Caco-2 (cell line): ENCODE results near the gene CNKSR2. TPM values are rescaled to one million over a fixed set of nuclear protein-coding genes. Genes with fewer than 3 reads are reported as not detected.

Experiments used
- BruUV-seq: library from RNA; stranded (reverse); fragments of 400-500 nt; replicated peaks from 2 replicates; lab custom pipeline; 2021; lab: Mats Ljungman, UMichigan
- CTCF ChIA-PET: fragments of 300-600 bp; sonication (Branson Sonifier 250); formaldehyde crosslinking; loops from one replicate; lab custom pipeline; 2022; ENCODE audit warnings: antibody characterized with exemption; lab: Charles Lee
- POLR2A ChIA-PET: fragments of 300-600 bp; sonication (Branson Sonifier 250); formaldehyde crosslinking; loops from one replicate; lab custom pipeline; 2022; ENCODE audit warnings: antibody characterized with exemption; lab: Charles Lee
- DNase-seq, 2 experiments: peaks; one replicate each; pipeline versions ENCODE4 v3.0.0 to v3.0.0-alpha.2; 2020 to 2022
- H3K27me3 ChIP-seq: replicated peaks from 2 replicates; pipeline ENCODE4 v1.6.0; 2011; ENCODE audit warnings: low read length; ENCODE audit not compliant: control insufficient read depth, insufficient read depth
- H3K36me3 ChIP-seq: 2 replicates; pipeline ENCODE4 v1.5.1; 2011; ENCODE audit warnings: low read length; ENCODE audit not compliant: control insufficient read depth, insufficient read depth
- H3K4me1 ChIP-seq: fragments of 250-450 bp; sonication (Bioruptor Pico); 2 replicates; pipeline ENCODE4 v1.5.1; 2020; ENCODE audit warnings: mild to moderate bottlenecking
- H3K4me3 ChIP-seq: 2 replicates; pipeline ENCODE4 v1.5.1; 2011; ENCODE audit warnings: low read depth, mild to moderate bottlenecking, control low read depth, low read length
- H3K9me3 ChIP-seq: fragments of 250-450 bp; sonication (Bioruptor Pico); 2 replicates; pipeline ENCODE4 v1.5.1; 2020; ENCODE audit warnings: mild to moderate bottlenecking, moderate library complexity
- H3K27ac Mint-ChIP-seq: one replicate; pipeline ENCODE4 v1.8.0; 2022; ENCODE audit warnings: mixed read lengths; ENCODE audit not compliant: unreplicated experiment
- H3K27me3 Mint-ChIP-seq: one replicate; pipeline ENCODE4 v1.8.0; 2022; ENCODE audit warnings: mixed read lengths; ENCODE audit not compliant: insufficient read depth, unreplicated experiment
- H3K36me3 Mint-ChIP-seq: one replicate; pipeline ENCODE4 v1.8.0; 2022; ENCODE audit warnings: mild to moderate bottlenecking, mixed read lengths; ENCODE audit not compliant: insufficient read depth, unreplicated experiment
- H3K4me1 Mint-ChIP-seq: one replicate; pipeline ENCODE4 v1.8.0; 2022; ENCODE audit warnings: low read depth, mixed read lengths; ENCODE audit not compliant: unreplicated experiment
- H3K4me3 Mint-ChIP-seq: one replicate; pipeline ENCODE4 v1.8.0; 2022; ENCODE audit warnings: mild to moderate bottlenecking, moderate library complexity, mixed read lengths; ENCODE audit not compliant: unreplicated experiment
- H3K9me3 Mint-ChIP-seq: one replicate; pipeline ENCODE4 v1.8.0; 2022; ENCODE audit warnings: mixed read lengths; ENCODE audit not compliant: unreplicated experiment
- intact Hi-C: fragments of 100-400 bp; cut with micrococcal nuclease; formaldehyde crosslinking; loops from one replicate; pipeline ENCODE4 v1.10.0; 2022; ENCODE audit not compliant: unreplicated experiment
- total RNA-seq: library from RNA; stranded (reverse); gene quantifications from 2 replicates; pipeline ENCODE4 v1.2.3, GENCODE V29; 2022
- TF ChIP-seq, protein P1 (sequence below), 2 experiments: fragments of 200-600 bp in 1 of 2; IDR thresholded peaks; 1 replicate in 1 of 2; 2 replicates in 1 of 2; pipeline versions ENCODE4 v1.5.1 to v1.8.0; 2011 to 2022; ENCODE audit warnings: antibody characterized with exemption in 1 of 2, control low read depth in 1 of 2, inconsistent platforms in 1 of 2, low read depth in 1 of 2, low read length in 1 of 2, mild to moderate bottlenecking in 1 of 2, moderate library complexity in 1 of 2; ENCODE audit not compliant: insufficient read depth in 1 of 2, severe bottlenecking in 1 of 2, unreplicated experiment in 1 of 2

The CNKSR2 gene
- total RNA-seq, 1 experiment from 2014 or later: not detected

DNA sequence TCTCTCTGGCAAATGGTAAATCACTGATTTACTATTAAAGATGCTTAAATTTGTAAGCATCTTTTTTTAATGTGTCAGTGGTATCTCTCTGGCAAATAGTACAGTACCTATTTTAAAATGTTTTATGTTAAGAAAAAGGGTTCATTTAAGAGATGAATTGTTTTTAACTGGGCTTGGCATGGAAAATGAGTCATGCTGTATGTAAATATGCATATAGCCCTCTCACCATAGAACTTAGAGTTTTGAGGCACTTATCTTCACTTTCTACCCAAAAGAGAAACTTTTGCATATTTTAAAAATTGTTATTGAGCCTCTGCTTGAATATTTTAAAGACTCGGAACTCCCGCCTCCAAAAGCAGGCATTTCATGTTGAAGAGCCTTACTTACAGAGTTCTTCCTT lies 246.0 kb downstream of the CNKSR2 start:
- Histone ChIP-seq H3K9me3 (no peaks in the 10 kb centered on the region), H3K27me3 (no peaks in the 10 kb centered on the region), H3K36me3 (no peaks in the 10 kb centered on the region), H3K4me1 (no peaks in the 10 kb centered on the region), H3K4me3 (no peak overlapping the region)
- no peak overlapping the region for H3K4me3 Mint-ChIP-seq
- no peak for DNase-seq
- CTCF ChIA-PET: no interaction called here
- H3K9me3 Mint-ChIP-seq: no peaks in the 10 kb centered on the region
- intact Hi-C loops: no loop called here
- no peaks in the 10 kb centered on the region for H3K27me3 Mint-ChIP-seq
- POLR2A ChIA-PET: no interaction called here
- no peak overlapping the region for H3K27ac Mint-ChIP-seq
- BruUV-seq: no TSS peak
- TF ChIP-seq, protein P1, sequence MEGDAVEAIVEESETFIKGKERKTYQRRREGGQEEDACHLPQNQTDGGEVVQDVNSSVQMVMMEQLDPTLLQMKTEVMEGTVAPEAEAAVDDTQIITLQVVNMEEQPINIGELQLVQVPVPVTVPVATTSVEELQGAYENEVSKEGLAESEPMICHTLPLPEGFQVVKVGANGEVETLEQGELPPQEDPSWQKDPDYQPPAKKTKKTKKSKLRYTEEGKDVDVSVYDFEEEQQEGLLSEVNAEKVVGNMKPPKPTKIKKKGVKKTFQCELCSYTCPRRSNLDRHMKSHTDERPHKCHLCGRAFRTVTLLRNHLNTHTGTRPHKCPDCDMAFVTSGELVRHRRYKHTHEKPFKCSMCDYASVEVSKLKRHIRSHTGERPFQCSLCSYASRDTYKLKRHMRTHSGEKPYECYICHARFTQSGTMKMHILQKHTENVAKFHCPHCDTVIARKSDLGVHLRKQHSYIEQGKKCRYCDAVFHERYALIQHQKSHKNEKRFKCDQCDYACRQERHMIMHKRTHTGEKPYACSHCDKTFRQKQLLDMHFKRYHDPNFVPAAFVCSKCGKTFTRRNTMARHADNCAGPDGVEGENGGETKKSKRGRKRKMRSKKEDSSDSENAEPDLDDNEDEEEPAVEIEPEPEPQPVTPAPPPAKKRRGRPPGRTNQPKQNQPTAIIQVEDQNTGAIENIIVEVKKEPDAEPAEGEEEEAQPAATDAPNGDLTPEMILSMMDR (IDR thresholded peaks at IDR 0.05; ENCODE audit: insufficient read depth in 1 of 2, low read depth in 1 of 2, low read length in 1 of 2, severe bottlenecking in 1 of 2, unreplicated experiment in 1 of 2): no peak
- H3K36me3 Mint-ChIP-seq: no peaks in the 10 kb centered on the region
- no peaks in the 10 kb centered on the region for H3K4me1 Mint-ChIP-seq

DNA sequence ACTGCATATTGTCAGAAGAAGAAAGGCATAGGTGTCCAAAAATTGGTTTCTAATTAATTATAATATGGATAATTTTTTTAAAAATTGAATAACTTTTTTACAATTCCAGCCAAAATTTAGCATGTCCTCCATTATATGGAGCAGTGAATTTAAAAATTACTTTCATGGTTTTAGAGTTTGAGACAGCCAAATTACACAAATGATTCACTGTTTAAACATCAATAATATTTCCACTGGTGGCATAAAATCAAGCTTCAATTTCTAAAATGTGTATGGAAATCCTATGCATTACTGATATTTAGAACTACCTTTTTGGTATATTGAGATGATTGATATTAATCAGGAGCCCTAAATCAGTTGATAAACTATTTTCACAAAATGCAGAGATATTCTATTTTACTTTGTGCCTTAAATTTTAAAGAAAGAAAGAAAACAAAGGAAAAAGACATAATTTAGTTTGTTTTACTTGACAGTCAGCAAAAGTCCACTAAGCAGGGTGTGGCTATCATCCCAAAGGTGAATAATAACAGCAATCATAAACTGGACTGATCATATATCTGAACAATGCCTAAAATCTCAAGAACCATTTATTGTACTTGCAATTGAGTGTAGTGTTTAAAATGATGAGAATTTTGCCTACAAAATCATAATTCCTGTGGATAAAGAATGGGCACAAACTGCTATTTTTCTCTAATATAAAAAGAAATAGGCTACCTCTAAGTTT lies 249.7 kb downstream of the CNKSR2 start:
- H3K4me1 Mint-ChIP-seq: no peaks in the 10 kb centered on the region
- H3K27me3 Mint-ChIP-seq: no peaks in the 10 kb centered on the region
- no peak overlapping the region for H3K4me3 Mint-ChIP-seq
- no peak for DNase-seq
- ChIA-PET CTCF (no interaction called here), POLR2A (no interaction called here)
- H3K27ac Mint-ChIP-seq: no peak overlapping the region
- Histone ChIP-seq H3K36me3 (no peaks in the 10 kb centered on the region), H3K9me3 (no peaks in the 10 kb centered on the region), H3K4me3 (no peak overlapping the region), H3K4me1 (no peaks in the 10 kb centered on the region), H3K27me3 (no peaks in the 10 kb centered on the region)
- TF ChIP-seq, protein P1 (IDR thresholded peaks at IDR 0.05; ENCODE audit: insufficient read depth in 1 of 2, low read depth in 1 of 2, low read length in 1 of 2, severe bottlenecking in 1 of 2, unreplicated experiment in 1 of 2): no peak
- H3K9me3 Mint-ChIP-seq: peaks cover 26% of the 10 kb centered on the region
- no TSS peak for BruUV-seq
- intact Hi-C loops: no loop called here
- H3K36me3 Mint-ChIP-seq: no peaks in the 10 kb centered on the region

DNA sequence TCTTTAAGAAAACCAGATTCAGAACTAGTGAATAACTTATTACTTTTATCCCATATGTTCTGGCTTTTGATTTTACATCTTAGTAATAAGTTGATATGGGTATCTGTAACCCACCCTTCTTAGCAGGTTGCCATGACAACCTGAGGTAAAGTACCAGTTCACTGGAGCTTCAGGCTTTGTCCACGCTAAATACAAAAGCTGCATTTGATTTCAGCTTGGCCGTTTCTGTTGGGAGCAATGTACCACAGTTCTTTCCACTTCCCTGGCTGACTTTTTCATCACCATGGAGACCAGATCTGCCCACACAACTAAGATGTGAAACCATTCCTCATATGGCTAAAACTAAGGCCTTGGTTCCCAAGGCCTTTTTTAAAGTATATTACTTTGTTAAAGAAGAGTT lies 257.8 kb downstream of the CNKSR2 start:
- no peaks in the 10 kb centered on the region for H3K4me1 ChIP-seq
- ChIA-PET POLR2A (no interaction called here), CTCF (no interaction called here)
- no peaks in the 10 kb centered on the region for H3K36me3 Mint-ChIP-seq
- DNase-seq: no peak
- no TSS peak for BruUV-seq
- no peak overlapping the region for H3K4me3 Mint-ChIP-seq
- H3K27me3 ChIP-seq: no peaks in the 10 kb centered on the region
- H3K9me3 ChIP-seq: no peaks in the 10 kb centered on the region
- no peaks in the 10 kb centered on the region for H3K36me3 ChIP-seq
- H3K27ac Mint-ChIP-seq: no peak overlapping the region
- H3K4me3 ChIP-seq: no peak overlapping the region
- TF ChIP-seq, protein P1 (IDR thresholded peaks at IDR 0.05; ENCODE audit: insufficient read depth in 1 of 2, low read depth in 1 of 2, low read length in 1 of 2, severe bottlenecking in 1 of 2, unreplicated experiment in 1 of 2): no peak
- intact Hi-C loops: no loop called here
- H3K4me1 Mint-ChIP-seq: no peaks in the 10 kb centered on the region
- H3K9me3 Mint-ChIP-seq: peaks cover 18% of the 10 kb centered on the region
- no peaks in the 10 kb centered on the region for H3K27me3 Mint-ChIP-seq
